Dendritic cell treated with granulocyte-macrophage colony-stimulating factor and Interleukin-4, amounts not matched to agents 40 ng/mL and 50 ng/mL, for 4 days (primary cell): ENCODE data around the gene CORO7.

ENCODE experiments used
- H3K27ac Mint-ChIP-seq: one replicate; pipeline ENCODE4 v1.8.0; 2022; ENCODE audit warnings: mild to moderate bottlenecking, mixed read lengths
- H3K27me3 Mint-ChIP-seq: one replicate; pipeline ENCODE4 v1.8.0; 2022; ENCODE audit warnings: mild to moderate bottlenecking, mixed read lengths
- H3K36me3 Mint-ChIP-seq: one replicate; pipeline ENCODE4 v1.8.0; 2022; ENCODE audit warnings: low read depth, mixed read lengths
- H3K4me1 Mint-ChIP-seq: one replicate; pipeline ENCODE4 v1.8.0; 2022; ENCODE audit warnings: low read depth, mixed read lengths
- H3K4me3 Mint-ChIP-seq: one replicate; pipeline ENCODE4 v1.8.0; 2022; ENCODE audit warnings: mild to moderate bottlenecking, moderate library complexity, mixed read lengths
- H3K9me3 Mint-ChIP-seq: one replicate; pipeline ENCODE4 v1.8.0; 2022; ENCODE audit warnings: mixed read lengths
- intact Hi-C: fragments of 100-400 bp; cut with micrococcal nuclease; formaldehyde crosslinking; loops from one replicate; pipeline ENCODE4 v1.15.0; 2022

Gene CORO7

DNA sequence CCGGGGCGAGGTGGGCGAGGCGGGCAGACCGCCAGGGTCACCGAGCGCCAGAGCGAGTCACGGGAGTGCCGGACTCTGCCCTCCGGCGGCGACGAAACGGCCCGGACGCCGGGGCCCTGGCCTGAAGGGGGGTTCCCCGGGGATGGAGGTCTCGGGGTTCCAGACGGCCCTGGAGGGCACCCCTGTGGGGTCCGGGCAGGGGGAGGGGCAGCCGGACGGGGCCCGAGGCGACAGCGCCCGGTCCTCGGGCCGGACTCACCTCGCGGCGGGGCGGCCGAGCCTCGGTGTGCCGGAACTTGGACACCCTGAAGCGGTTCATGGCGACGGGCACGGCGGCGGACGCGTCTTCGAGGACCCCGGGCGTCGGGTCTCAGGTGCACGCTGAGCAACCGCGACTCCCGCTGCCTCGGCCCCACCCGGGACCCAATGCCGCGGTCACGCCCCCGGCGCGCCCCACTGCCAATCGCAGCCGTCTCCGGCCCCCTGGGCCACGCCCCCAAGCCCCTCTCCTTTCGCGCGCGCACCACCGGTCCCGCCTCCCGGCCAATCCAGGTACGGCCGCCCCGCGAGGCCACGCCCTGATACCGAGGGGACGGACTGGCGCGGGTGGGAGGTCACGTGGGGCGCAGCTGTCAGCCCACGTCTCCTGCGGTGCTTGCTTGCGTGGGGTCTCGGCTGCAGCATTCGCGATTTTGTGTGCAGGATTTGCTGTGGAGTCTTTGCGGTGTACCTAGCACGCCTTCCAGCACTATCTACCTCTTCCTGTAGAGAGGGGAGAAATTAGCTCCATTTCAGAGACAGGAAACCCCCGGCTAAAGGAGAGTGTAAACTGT lies at the start of gene CORO7:
Gene CORO7, minus strand, starts transcription at position 397 of the 833 bp plus-strand sequence. Its CDS starts 78 bp downstream, at position 319.
- H3K36me3 Mint-ChIP-seq = peaks cover 44% of the 10 kb centered on the region
- peak within 1 kb of the TSS; percentile 86 for H3K4me3 Mint-ChIP-seq
- H3K27ac Mint-ChIP-seq = peak within 1 kb of the TSS; percentile 97
- peaks cover 73% of the 10 kb centered on the region for H3K4me1 Mint-ChIP-seq
- no peaks in the 10 kb centered on the region for H3K27me3 Mint-ChIP-seq
- intact Hi-C loops = loop anchor here (5.0 kb wide), 1 partner anchor 64 kb away; the partner anchor contains the start of gene PAM16
- H3K9me3 Mint-ChIP-seq = no peaks in the 10 kb centered on the region

- H3K4me1 Mint-ChIP-seq = peaks cover 11% of the 10 kb centered on the region
- intact Hi-C loops = no loop called here
- peaks cover 87% of the 10 kb centered on the region for H3K36me3 Mint-ChIP-seq
- H3K4me3 Mint-ChIP-seq = no peak overlapping the region
- H3K27me3 Mint-ChIP-seq = no peaks in the 10 kb centered on the region
- H3K27ac Mint-ChIP-seq = no peak overlapping the region
- no peaks in the 10 kb centered on the region for H3K9me3 Mint-ChIP-seq
These were observed 47.2 kb upstream of the CORO7 start for GRCh38 chr16:4463522-4464163.

GRCh38 chr16:4461250-4462085 lies 45.1 kb upstream of the CORO7 start:
- Mint-ChIP-seq H3K4me3 (no peak overlapping the region), H3K27ac (no peak overlapping the region), H3K9me3 (no peaks in the 10 kb centered on the region), H3K4me1 (peaks cover 11% of the 10 kb centered on the region), H3K36me3 (peaks cover 79% of the 10 kb centered on the region), H3K27me3 (no peaks in the 10 kb centered on the region)
- intact Hi-C loops = no loop called here

GRCh38 chr16:4460936-4461249 lies 44.5 kb upstream of the CORO7 start:
- H3K36me3 Mint-ChIP-seq = peaks cover 79% of the 10 kb centered on the region
- no peak overlapping the region for H3K4me3 Mint-ChIP-seq

GRCh38 chr16:4455951-4456350 lies 39.6 kb upstream of the CORO7 start:
- Mint-ChIP-seq H3K27me3 (no peaks in the 10 kb centered on the region), H3K36me3 (peaks cover 75% of the 10 kb centered on the region), H3K9me3 (no peaks in the 10 kb centered on the region), H3K4me3 (no peak overlapping the region), H3K4me1 (peaks cover 11% of the 10 kb centered on the region), H3K27ac (no peak overlapping the region)
- intact Hi-C loops = no loop called here

More at GRCh38 chr16:4460936-4461249, 44.5 kb upstream of the CORO7 start:
- H3K9me3 Mint-ChIP-seq = no peaks in the 10 kb centered on the region
- no peak overlapping the region for H3K27ac Mint-ChIP-seq
- H3K4me1 Mint-ChIP-seq = peaks cover 11% of the 10 kb centered on the region
- no peaks in the 10 kb centered on the region for H3K27me3 Mint-ChIP-seq
- intact Hi-C loops = no loop called here

DNA sequence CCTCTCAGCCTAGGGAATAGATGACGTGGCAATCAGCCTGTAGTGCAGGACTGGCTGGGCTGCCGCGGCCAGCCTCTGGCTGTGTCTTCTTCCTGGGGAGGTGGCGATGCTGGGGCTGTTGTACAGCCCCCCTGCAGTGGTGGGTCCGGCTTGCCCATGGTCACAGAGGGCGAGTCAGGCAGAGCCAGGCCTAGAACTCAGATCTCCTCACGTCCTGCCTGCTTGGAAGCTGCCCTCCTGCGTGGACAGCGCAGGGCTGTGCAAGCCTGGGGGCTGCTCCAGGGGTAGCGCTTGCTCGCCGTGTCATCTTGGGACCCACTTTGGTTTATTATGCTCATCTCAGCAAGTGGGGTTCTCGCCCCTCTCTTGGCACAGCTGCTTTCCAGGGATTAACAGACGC lies 38.7 kb upstream of the CORO7 start:
- Mint-ChIP-seq H3K36me3 (peaks cover 75% of the 10 kb centered on the region), H3K4me1 (peaks cover 11% of the 10 kb centered on the region), H3K27ac (no peak overlapping the region), H3K9me3 (no peaks in the 10 kb centered on the region), H3K4me3 (no peak overlapping the region), H3K27me3 (no peaks in the 10 kb centered on the region)
- intact Hi-C loops = no loop called here

DNA sequence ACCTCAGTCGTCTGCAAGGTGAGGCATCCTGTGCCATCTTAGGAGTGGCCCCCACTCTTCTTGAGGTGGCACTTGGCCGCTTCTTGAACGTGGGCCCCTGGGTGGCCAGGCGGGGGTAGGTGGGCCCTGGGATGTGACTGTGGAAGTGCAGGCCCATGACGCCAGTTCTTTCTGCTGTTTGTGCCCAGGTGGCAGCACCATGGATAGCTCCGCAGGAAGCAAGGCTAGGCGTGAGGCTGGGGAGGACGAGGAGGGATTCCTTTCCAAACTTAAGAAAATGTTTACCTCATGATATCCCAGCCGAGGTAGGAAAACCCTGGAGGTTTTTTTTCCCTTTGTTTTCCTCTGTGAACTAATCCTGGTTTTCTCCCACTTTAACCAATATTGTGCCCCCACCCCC lies 38.2 kb upstream of the CORO7 start:
- no peaks in the 10 kb centered on the region for H3K27me3 Mint-ChIP-seq
- H3K9me3 Mint-ChIP-seq = no peaks in the 10 kb centered on the region
- peaks cover 9% of the 10 kb centered on the region for H3K4me1 Mint-ChIP-seq
- intact Hi-C loops = no loop called here
- no peak overlapping the region for H3K27ac Mint-ChIP-seq
- peaks cover 78% of the 10 kb centered on the region for H3K36me3 Mint-ChIP-seq
- no peak overlapping the region for H3K4me3 Mint-ChIP-seq

DNA sequence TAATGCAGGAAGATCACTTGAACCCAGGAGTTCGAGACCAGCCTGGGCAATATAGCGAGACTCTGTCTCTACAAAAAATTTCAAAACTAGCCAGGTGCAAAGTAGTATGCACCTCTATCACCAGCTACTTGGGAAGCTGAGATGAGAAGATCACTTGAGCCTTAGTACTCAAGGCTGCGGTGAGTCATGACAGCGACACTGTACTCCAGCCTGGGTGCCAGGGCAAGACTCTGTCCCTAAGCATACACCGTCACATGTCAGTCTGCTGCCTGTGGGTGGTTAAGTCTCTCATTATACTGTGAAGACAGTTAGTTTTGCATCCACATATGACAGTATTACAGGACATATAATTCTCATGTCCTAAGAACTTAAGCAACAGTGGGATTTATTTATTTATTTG lies 36.3 kb upstream of the CORO7 start:
- H3K27ac Mint-ChIP-seq = no peak overlapping the region
- H3K4me1 Mint-ChIP-seq = no peaks in the 10 kb centered on the region
- no peaks in the 10 kb centered on the region for H3K27me3 Mint-ChIP-seq
- no peak overlapping the region for H3K4me3 Mint-ChIP-seq
- H3K9me3 Mint-ChIP-seq = no peaks in the 10 kb centered on the region
- intact Hi-C loops = no loop called here
- peaks cover 97% of the 10 kb centered on the region for H3K36me3 Mint-ChIP-seq

DNA sequence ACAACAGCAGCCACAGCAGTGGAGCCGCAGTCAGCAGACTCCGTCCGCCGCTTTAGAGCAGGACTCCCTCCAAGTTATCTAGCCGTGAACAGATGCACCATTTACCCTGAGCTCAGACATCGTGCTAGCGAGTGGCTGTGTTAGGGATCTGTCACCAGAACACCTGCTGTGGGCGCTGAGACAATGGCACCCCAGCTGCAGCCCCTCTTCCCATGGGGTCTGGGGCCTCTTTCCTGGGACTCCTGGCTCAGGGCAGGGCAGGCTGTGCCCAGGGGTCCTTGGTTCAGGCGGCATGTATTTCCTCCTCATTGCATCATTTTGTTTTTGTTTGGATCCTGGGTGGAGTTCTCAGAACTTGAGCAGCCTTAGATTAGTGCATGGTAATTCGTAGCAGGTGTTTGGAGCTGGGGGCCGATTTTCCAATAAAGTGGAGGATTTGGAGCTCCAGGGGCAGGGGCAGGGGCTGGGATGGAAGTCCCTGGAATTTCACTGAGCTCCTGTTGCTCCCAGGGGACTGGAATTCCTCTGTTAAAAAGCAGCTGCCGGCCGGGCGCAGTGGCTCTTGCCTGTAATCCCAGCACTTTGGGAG lies 34.6 kb upstream of the CORO7 start:
- H3K27me3 Mint-ChIP-seq = no peaks in the 10 kb centered on the region
- no peaks in the 10 kb centered on the region for H3K9me3 Mint-ChIP-seq
- no peak overlapping the region for H3K4me3 Mint-ChIP-seq
- no peaks in the 10 kb centered on the region for H3K4me1 Mint-ChIP-seq
- peaks cover 97% of the 10 kb centered on the region for H3K36me3 Mint-ChIP-seq
- H3K27ac Mint-ChIP-seq = no peak overlapping the region
- intact Hi-C loops = no loop called here

DNA sequence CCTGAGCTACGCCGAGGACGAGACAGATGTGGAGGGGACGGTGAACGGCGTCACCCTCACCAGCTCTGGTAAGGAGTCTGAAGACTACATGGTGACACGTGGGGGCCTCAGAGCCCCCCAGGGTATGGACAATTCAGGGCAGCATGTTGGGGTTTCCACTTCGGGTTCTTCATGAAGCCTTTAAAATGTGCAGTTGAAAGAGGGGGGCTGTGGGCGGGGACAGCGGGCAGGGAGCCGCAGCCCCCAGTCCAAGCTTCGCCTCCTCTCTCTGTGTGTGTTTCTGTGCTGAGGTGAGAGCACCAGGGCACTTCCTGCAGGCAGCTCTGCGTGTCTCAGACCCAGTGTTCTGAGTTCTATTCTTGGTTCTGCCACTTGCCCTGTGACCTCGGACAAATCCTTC lies 34.0 kb upstream of the CORO7 start:
- no peak overlapping the region for H3K4me3 Mint-ChIP-seq
- intact Hi-C loops = no loop called here
- H3K27me3 Mint-ChIP-seq = no peaks in the 10 kb centered on the region

GRCh38 chr16:4443986-4444385 lies 27.6 kb upstream of the CORO7 start:
- peaks cover 100% of the 10 kb centered on the region for H3K36me3 Mint-ChIP-seq
- H3K27me3 Mint-ChIP-seq = no peaks in the 10 kb centered on the region
- no peaks in the 10 kb centered on the region for H3K4me1 Mint-ChIP-seq
- no peak overlapping the region for H3K27ac Mint-ChIP-seq
- no peak overlapping the region for H3K4me3 Mint-ChIP-seq
- intact Hi-C loops = no loop called here
- no peaks in the 10 kb centered on the region for H3K9me3 Mint-ChIP-seq

More for the DNA sequence above, 34.0 kb upstream of the CORO7 start:
- no peaks in the 10 kb centered on the region for H3K4me1 Mint-ChIP-seq
- H3K9me3 Mint-ChIP-seq = no peaks in the 10 kb centered on the region
- no peak overlapping the region for H3K27ac Mint-ChIP-seq
- H3K36me3 Mint-ChIP-seq = peaks cover 97% of the 10 kb centered on the region

GRCh38 chr16:4443271-4443670 lies 26.9 kb upstream of the CORO7 start:
- no peak overlapping the region for H3K27ac Mint-ChIP-seq
- no peaks in the 10 kb centered on the region for H3K9me3 Mint-ChIP-seq
- H3K4me1 Mint-ChIP-seq = no peaks in the 10 kb centered on the region
- intact Hi-C loops = no loop called here
- H3K4me3 Mint-ChIP-seq = no peak overlapping the region
- peaks cover 99% of the 10 kb centered on the region for H3K36me3 Mint-ChIP-seq
- no peaks in the 10 kb centered on the region for H3K27me3 Mint-ChIP-seq

DNA sequence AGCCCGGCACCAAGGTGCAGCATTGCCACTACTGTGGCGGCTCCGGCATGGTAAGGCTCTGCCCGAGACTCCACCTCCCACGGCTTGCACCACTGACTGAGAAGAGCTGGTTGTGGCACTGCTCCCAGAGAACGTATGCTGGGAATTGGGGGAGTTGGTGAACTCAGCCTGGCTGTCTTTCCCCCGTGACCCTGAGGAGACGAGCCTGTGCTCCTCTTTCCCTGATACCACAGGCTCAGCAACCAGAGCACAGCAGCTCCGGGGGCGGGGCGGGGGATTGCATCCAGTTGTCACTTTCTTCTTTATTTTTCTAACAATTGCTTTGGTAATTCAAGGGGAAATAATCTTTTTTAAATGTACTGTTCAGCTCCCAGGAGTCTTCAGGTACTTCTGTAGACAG lies 26.0 kb upstream of the CORO7 start:
- H3K36me3 Mint-ChIP-seq = peaks cover 99% of the 10 kb centered on the region
- intact Hi-C loops = no loop called here
- no peak overlapping the region for H3K27ac Mint-ChIP-seq
- no peaks in the 10 kb centered on the region for H3K9me3 Mint-ChIP-seq
- H3K27me3 Mint-ChIP-seq = no peaks in the 10 kb centered on the region
- H3K4me3 Mint-ChIP-seq = no peak overlapping the region
- no peaks in the 10 kb centered on the region for H3K4me1 Mint-ChIP-seq

- intact Hi-C loops = no loop called here
- H3K36me3 Mint-ChIP-seq = peaks cover 97% of the 10 kb centered on the region
- H3K9me3 Mint-ChIP-seq = no peaks in the 10 kb centered on the region
- no peaks in the 10 kb centered on the region for H3K27me3 Mint-ChIP-seq
- no peak overlapping the region for H3K4me3 Mint-ChIP-seq
- no peaks in the 10 kb centered on the region for H3K4me1 Mint-ChIP-seq
- H3K27ac Mint-ChIP-seq = no peak overlapping the region
These were observed 21.0 kb upstream of the CORO7 start for GRCh38 chr16:4437366-4437765.
